Measurements from ENCODE around the gene SDHB. TPM values are rescaled to one million over a fixed set of nuclear protein-coding genes. Genes with fewer than 3 reads are reported as not detected.
A peak's percentile ranks its signal among the peaks of the same experiment; 100 is the strongest.

SDHB gene
- total and polyA plus RNA-seq, 2 experiments from 2014 or later: 126 to 156 TPM

DNA sequence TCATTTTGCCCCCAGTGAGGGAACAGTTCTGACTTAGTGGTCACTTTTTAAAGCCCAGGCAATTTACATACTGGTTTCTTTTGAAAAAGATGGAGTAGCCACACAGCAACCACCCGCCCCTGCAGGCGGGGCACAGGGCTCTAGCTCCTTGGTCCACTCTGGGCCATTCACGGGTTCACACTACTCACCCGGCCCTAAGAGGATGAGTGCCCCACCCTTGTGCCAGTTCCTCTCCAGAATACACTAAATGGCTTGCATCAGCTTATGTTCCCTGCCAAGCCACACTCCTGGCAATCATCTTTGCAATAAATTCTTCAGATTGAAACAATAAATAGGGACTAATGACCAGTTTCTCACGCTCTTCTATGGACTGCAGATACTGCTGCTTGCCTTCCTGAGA lies 26.4 kb downstream of the SDHB start:
- H3K27ac ChIP-seq: no peak overlapping the region
- no peak for DNase-seq (ENCODE audit: low read depth in 1 of 2, low spot score in 1 of 2)
- TF ChIP-seq, protein P1, sequence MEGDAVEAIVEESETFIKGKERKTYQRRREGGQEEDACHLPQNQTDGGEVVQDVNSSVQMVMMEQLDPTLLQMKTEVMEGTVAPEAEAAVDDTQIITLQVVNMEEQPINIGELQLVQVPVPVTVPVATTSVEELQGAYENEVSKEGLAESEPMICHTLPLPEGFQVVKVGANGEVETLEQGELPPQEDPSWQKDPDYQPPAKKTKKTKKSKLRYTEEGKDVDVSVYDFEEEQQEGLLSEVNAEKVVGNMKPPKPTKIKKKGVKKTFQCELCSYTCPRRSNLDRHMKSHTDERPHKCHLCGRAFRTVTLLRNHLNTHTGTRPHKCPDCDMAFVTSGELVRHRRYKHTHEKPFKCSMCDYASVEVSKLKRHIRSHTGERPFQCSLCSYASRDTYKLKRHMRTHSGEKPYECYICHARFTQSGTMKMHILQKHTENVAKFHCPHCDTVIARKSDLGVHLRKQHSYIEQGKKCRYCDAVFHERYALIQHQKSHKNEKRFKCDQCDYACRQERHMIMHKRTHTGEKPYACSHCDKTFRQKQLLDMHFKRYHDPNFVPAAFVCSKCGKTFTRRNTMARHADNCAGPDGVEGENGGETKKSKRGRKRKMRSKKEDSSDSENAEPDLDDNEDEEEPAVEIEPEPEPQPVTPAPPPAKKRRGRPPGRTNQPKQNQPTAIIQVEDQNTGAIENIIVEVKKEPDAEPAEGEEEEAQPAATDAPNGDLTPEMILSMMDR (IDR thresholded peaks at IDR 0.05; ENCODE audit: low read depth, low read length): no peak
- no peaks in the 10 kb centered on the region for H3K27me3 ChIP-seq
- no peak overlapping the region for H3K4me3 ChIP-seq
- peaks cover 68% of the 10 kb centered on the region for H3K36me3 ChIP-seq
- H3K9me3 ChIP-seq (ENCODE audit: low read depth): no peaks in the 10 kb centered on the region
- H3K4me1 ChIP-seq (ENCODE audit: low read depth): peaks cover 3% of the 10 kb centered on the region

GRCh38 chr1:17024721-17025120 lies 29.1 kb downstream of the SDHB start:
- H3K36me3 ChIP-seq: peaks cover 86% of the 10 kb centered on the region
- peaks cover 3% of the 10 kb centered on the region for H3K4me1 ChIP-seq (ENCODE audit: low read depth)
- H3K9me3 ChIP-seq (ENCODE audit: low read depth): no peaks in the 10 kb centered on the region
- DNase-seq (ENCODE audit: low read depth in 1 of 2, low spot score in 1 of 2): no peak
- TF ChIP-seq, protein P1 (IDR thresholded peaks at IDR 0.05; ENCODE audit: low read depth, low read length): no peak
- H3K27ac ChIP-seq: no peak overlapping the region
- H3K27me3 ChIP-seq: no peaks in the 10 kb centered on the region
- no peak overlapping the region for H3K4me3 ChIP-seq

DNA sequence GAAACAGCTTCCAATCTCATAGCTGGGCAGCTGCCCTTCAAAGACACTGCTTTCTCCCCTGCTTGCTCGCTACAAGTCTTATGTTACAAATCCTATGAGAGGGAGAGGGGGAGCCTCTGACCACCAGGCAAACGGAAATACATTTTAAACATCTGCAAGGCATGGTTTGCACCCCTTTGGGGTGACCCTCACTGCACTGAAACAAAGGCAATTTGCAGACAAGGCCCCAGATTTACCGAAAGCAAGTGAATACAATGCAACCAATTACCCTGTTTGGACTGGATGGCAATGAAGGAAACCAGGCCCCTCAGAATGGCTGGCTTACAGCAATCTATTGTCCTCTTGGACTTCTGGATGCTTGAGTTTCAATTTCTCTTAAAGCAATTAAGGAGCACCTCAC lies 30.3 kb downstream of the SDHB start:
- Histone ChIP-seq H3K4me1 (ENCODE audit: low read depth) (peaks cover 3% of the 10 kb centered on the region), H3K9me3 (ENCODE audit: low read depth) (no peaks in the 10 kb centered on the region), H3K27ac (peak overlapping the region; percentile 20), H3K4me3 (no peak overlapping the region), H3K36me3 (peaks cover 90% of the 10 kb centered on the region), H3K27me3 (no peaks in the 10 kb centered on the region)
- DNase-seq (ENCODE audit: low read depth in 1 of 2, low spot score in 1 of 2): no peak
- TF ChIP-seq, protein P1 (IDR thresholded peaks at IDR 0.05; ENCODE audit: low read depth, low read length): no peak

- peaks cover 3% of the 10 kb centered on the region for H3K4me1 ChIP-seq (ENCODE audit: low read depth)
- peak overlapping the region; percentile 20 for H3K27ac ChIP-seq
- no peaks in the 10 kb centered on the region for H3K27me3 ChIP-seq
- TF ChIP-seq, protein P1 (IDR thresholded peaks at IDR 0.05; ENCODE audit: low read depth, low read length): no peak
- no peak for DNase-seq (ENCODE audit: low read depth in 1 of 2, low spot score in 1 of 2)
- H3K9me3 ChIP-seq (ENCODE audit: low read depth): no peaks in the 10 kb centered on the region
- no peak overlapping the region for H3K4me3 ChIP-seq
- H3K36me3 ChIP-seq: peaks cover 87% of the 10 kb centered on the region
These were observed 30.7 kb downstream of the SDHB start for GRCh38 chr1:17023102-17023501.

- Histone ChIP-seq H3K27me3 (no peaks in the 10 kb centered on the region), H3K36me3 (peaks cover 77% of the 10 kb centered on the region), H3K4me1 (ENCODE audit: low read depth) (peaks cover 3% of the 10 kb centered on the region), H3K9me3 (ENCODE audit: low read depth) (no peaks in the 10 kb centered on the region), H3K27ac (no peak overlapping the region), H3K4me3 (no peak overlapping the region)
- no peak for DNase-seq (ENCODE audit: low read depth in 1 of 2, low spot score in 1 of 2)
- TF ChIP-seq, protein P1 (IDR thresholded peaks at IDR 0.05; ENCODE audit: low read depth, low read length): no peak
These were observed 31.9 kb downstream of the SDHB start for GRCh38 chr1:17021896-17022295.

DNA sequence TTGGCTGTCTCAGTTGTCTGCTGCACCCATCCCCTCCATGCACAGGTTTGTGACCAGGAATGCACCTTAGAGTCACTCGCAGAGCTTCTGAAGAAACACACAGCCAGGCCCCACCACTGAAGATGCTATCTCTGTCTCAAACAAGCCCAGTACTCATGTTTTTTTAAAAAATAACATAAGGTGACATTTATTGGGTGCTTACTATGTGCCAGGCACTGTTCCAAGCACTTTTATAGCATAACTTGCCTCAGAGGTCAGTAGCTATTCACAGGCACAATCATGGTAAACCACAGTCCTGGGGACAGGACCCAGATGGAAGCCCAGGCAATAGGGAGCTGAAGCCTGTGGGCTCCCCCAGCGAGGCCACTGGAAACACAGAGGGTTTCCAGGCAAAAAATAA lies 33.3 kb downstream of the SDHB start:
- Histone ChIP-seq H3K27me3 (no peaks in the 10 kb centered on the region), H3K27ac (no peak overlapping the region), H3K9me3 (ENCODE audit: low read depth) (no peaks in the 10 kb centered on the region), H3K4me1 (ENCODE audit: low read depth) (peaks cover 3% of the 10 kb centered on the region), H3K4me3 (no peak overlapping the region), H3K36me3 (peaks cover 64% of the 10 kb centered on the region)
- no peak for DNase-seq (ENCODE audit: low read depth in 1 of 2, low spot score in 1 of 2)
- TF ChIP-seq, protein P1 (IDR thresholded peaks at IDR 0.05; ENCODE audit: low read depth, low read length): no peak
